KMS-11 (cell line): ENCODE data around the gene ADAM29.
"Not testable (repeated sequence)": the region's sequence is repeated elsewhere in the genome, so short reads cannot be mapped to it uniquely, and the experiment has no call there.

Source experiments
- H2AFZ ChIP-seq: fragments of 200-600 bp; sonication (generic); 2 replicates; pipeline ENCODE4 v1.6.1; 2016; ENCODE audit warnings: antibody characterized with exemption, mixed run types, low read depth
- H3K27ac ChIP-seq: fragments of 200-600 bp; sonication (generic); 2 replicates; pipeline ENCODE4 v1.6.1; 2016; ENCODE audit warnings: mild to moderate bottlenecking, mixed run types
- H3K27me3 ChIP-seq: fragments of 200-600 bp; sonication (generic); 2 replicates; pipeline ENCODE4 v1.6.1; 2017; ENCODE audit warnings: mild to moderate bottlenecking, low read depth, mixed run types, moderate library complexity; ENCODE audit not compliant: insufficient read depth
- H3K36me3 ChIP-seq: fragments of 200-600 bp; sonication (generic); 2 replicates; pipeline ENCODE4 v1.6.1; 2017; ENCODE audit warnings: mild to moderate bottlenecking, mixed run types; ENCODE audit not compliant: insufficient read depth
- H3K4me1 ChIP-seq: fragments of 200-600 bp; sonication (generic); 2 replicates; pipeline ENCODE4 v1.6.1; 2016; ENCODE audit warnings: mild to moderate bottlenecking, low read depth, mixed run types; ENCODE audit not compliant: poor library complexity, severe bottlenecking
- H3K4me2 ChIP-seq: fragments of 200-600 bp; sonication (generic); 2 replicates; pipeline ENCODE4 v1.7.0; 2016; ENCODE audit warnings: mild to moderate bottlenecking, mixed run types
- H3K4me3 ChIP-seq: fragments of 200-600 bp; sonication (generic); IDR thresholded peaks from 2 replicates; pipeline ENCODE4 v1.6.1; 2017; ENCODE audit warnings: low read depth, low read length, mixed read lengths; ENCODE audit not compliant: insufficient read depth
- H3K79me2 ChIP-seq: fragments of 200-600 bp; sonication (generic); 2 replicates; pipeline ENCODE4 v1.6.1; 2016; ENCODE audit warnings: low read depth, mixed run types; ENCODE audit not compliant: insufficient read depth
- H3K9ac ChIP-seq: fragments of 200-600 bp; sonication (generic); 2 replicates; pipeline ENCODE4 v1.6.1; 2016; ENCODE audit warnings: mild to moderate bottlenecking, mixed run types
- H4K20me1 ChIP-seq: fragments of 200-600 bp; sonication (generic); 2 replicates; pipeline ENCODE4 v1.6.1; 2016; ENCODE audit warnings: mild to moderate bottlenecking, mixed run types; ENCODE audit not compliant: insufficient read depth
- TF ChIP-seq, protein P1 (sequence below): fragments of 200-600 bp; sonication (generic); conservative IDR thresholded peaks from 2 replicates; pipeline ENCODE4 v1.6.1; 2017; ENCODE audit warnings: low read depth, mild to moderate bottlenecking, antibody characterized with exemption, low read length, moderate library complexity, mixed read lengths

Gene ADAM29

GRCh38 chr4:174918058-174918457 lies at the start of gene ADAM29:
ADAM29 (plus strand) TSS chr4:174918358; CDS start chr4:174975526, 57,168 bp downstream.
- H3K36me3 ChIP-seq = no peaks in the 10 kb centered on the region
- H3K4me2 ChIP-seq = no peak within 1 kb of the TSS
- H4K20me1 ChIP-seq = no peaks in the 10 kb centered on the region
- H3K79me2 ChIP-seq = no peaks in the 10 kb centered on the region
- no peak within 1 kb of the TSS for H2AFZ ChIP-seq
- H3K27me3 ChIP-seq = no peaks in the 10 kb centered on the region
- H3K4me1 ChIP-seq = no peaks in the 10 kb centered on the region
- TF ChIP-seq, protein P1, sequence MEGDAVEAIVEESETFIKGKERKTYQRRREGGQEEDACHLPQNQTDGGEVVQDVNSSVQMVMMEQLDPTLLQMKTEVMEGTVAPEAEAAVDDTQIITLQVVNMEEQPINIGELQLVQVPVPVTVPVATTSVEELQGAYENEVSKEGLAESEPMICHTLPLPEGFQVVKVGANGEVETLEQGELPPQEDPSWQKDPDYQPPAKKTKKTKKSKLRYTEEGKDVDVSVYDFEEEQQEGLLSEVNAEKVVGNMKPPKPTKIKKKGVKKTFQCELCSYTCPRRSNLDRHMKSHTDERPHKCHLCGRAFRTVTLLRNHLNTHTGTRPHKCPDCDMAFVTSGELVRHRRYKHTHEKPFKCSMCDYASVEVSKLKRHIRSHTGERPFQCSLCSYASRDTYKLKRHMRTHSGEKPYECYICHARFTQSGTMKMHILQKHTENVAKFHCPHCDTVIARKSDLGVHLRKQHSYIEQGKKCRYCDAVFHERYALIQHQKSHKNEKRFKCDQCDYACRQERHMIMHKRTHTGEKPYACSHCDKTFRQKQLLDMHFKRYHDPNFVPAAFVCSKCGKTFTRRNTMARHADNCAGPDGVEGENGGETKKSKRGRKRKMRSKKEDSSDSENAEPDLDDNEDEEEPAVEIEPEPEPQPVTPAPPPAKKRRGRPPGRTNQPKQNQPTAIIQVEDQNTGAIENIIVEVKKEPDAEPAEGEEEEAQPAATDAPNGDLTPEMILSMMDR = no peak
- no peak within 1 kb of the TSS for H3K4me3 ChIP-seq
- no peak within 1 kb of the TSS for H3K27ac ChIP-seq
- H3K9ac ChIP-seq = no peak within 1 kb of the TSS

DNA sequence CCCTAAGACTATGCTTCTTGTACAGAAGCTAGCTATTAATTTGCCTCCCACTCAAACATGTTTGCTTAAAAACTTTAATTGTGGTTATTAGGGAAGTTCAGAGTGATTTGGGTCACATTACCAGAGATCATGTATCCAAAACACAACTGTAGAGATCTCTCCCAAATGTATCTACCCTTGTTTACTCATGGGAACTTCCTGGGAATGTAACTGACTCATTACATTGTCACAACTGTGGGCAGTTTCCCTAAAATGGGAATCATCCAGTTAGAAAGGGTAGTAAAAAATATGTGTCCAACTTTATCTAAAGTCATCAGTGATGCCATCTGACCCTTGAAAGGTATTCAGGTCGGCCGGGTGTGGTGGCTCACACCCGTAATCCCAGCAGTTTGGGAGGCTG lies 48.8 kb upstream of the ADAM29 start:
- H3K79me2 ChIP-seq = no peaks in the 10 kb centered on the region
- H3K36me3 ChIP-seq = no peaks in the 10 kb centered on the region
- H4K20me1 ChIP-seq = no peaks in the 10 kb centered on the region
- H2AFZ ChIP-seq = no peak overlapping the region
- no peak overlapping the region for H3K4me2 ChIP-seq
- no peak overlapping the region for H3K9ac ChIP-seq
- H3K4me3 ChIP-seq = no peak overlapping the region
- H3K27me3 ChIP-seq = no peaks in the 10 kb centered on the region
- TF ChIP-seq, protein P1 = no peak
- H3K27ac ChIP-seq = no peak overlapping the region
- peaks cover 4% of the 10 kb centered on the region for H3K4me1 ChIP-seq

DNA sequence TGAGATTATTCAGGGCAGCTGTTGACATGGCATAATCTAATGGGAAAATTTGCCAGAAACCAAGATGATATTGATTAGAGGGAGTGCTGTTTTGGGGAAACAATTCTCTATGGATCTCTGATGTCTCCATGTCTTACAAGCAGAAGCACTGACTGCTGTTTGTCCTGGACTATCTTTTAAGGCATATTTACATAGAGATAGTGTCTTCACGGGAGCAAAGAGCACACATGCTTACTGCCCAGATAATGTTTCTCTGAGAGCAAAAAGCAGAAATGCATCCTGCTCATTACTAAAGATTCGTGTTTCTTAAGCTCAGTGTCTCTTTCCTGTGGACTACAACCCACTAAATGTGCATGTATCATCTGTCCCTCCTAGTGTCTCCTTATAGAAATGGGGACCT lies 47.8 kb upstream of the ADAM29 start:
- TF ChIP-seq, protein P1 = no peak

DNA sequence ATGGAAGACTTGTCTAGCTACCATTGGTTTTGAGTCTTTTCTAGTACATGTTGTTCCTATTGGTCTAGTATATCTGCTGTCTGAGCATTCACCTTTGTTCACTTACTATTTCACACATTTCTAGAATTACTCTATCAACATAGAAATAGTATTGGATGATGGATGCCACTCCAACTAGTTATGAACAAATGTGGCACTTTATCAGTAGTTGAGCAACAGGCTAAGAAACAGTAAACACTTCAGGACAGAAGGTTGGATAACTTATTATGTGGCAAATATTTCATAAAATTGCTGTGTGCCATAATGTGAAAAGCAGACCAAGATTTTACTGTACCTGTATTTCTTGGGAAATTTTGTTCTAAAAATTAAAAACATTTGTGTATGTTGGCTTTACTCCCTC lies 46.8 kb upstream of the ADAM29 start:
- Histone ChIP-seq H3K9ac (no peak overlapping the region), H3K4me2 (no peak overlapping the region), H3K79me2 (no peaks in the 10 kb centered on the region), H3K4me3 (no peak overlapping the region), H3K27ac (no peak overlapping the region), H3K27me3 (no peaks in the 10 kb centered on the region), H3K36me3 (no peaks in the 10 kb centered on the region), H2AFZ (no peak overlapping the region), H3K4me1 (peaks cover 12% of the 10 kb centered on the region), H4K20me1 (no peaks in the 10 kb centered on the region)
- TF ChIP-seq, protein P1 = no peak

More for the DNA sequence above, 47.8 kb upstream of the ADAM29 start:
- no peak overlapping the region for H2AFZ ChIP-seq
- no peak overlapping the region for H3K9ac ChIP-seq
- no peak overlapping the region for H3K4me2 ChIP-seq
- no peaks in the 10 kb centered on the region for H4K20me1 ChIP-seq
- H3K36me3 ChIP-seq = no peaks in the 10 kb centered on the region
- H3K27ac ChIP-seq = no peak overlapping the region
- H3K27me3 ChIP-seq = no peaks in the 10 kb centered on the region
- no peak overlapping the region for H3K4me3 ChIP-seq
- H3K4me1 ChIP-seq = peaks cover 12% of the 10 kb centered on the region
- no peaks in the 10 kb centered on the region for H3K79me2 ChIP-seq

- not testable (repeated sequence) for H3K27me3 ChIP-seq, H3K79me2 ChIP-seq, H2AFZ ChIP-seq, H3K27ac ChIP-seq, H3K4me2 ChIP-seq, H3K36me3 ChIP-seq, H3K4me3 ChIP-seq, H3K9ac ChIP-seq, H4K20me1 ChIP-seq
- peaks cover 12% of the 10 kb centered on the region for H3K4me1 ChIP-seq
Measured at GRCh38 chr4:174873146-174873545, 45.0 kb upstream of the ADAM29 start.
